Panc1 (cell line): ENCODE measurements around the gene CAMK1D. TPM values are rescaled to one million over a fixed set of nuclear protein-coding genes. Genes with fewer than 3 reads are reported as not detected.

ENCODE experiments used
- ATAC-seq: fragments of 200-7000 bp; cut with Tn5 transposase; 2 replicates; pipeline ENCODE4 v1.9.1; 2020; ENCODE audit warnings: mild to moderate bottlenecking, moderate library complexity
- BruUV-seq: library from RNA; stranded (reverse); fragments of 400-500 nt; replicated peaks from 2 replicates; lab custom pipeline; 2021; lab: Mats Ljungman, UMichigan
- CTCF ChIA-PET: fragments of 300-600 bp; sonication (Branson Sonifier 250); formaldehyde crosslinking; loops from one replicate; lab custom pipeline; 2022; ENCODE audit warnings: antibody characterized with exemption; lab: Charles Lee
- POLR2A ChIA-PET: fragments of 300-600 bp; sonication (Branson Sonifier 250); formaldehyde crosslinking; loops from one replicate; lab custom pipeline; 2022; ENCODE audit warnings: antibody characterized with exemption; lab: Charles Lee
- DNase-seq: peaks from one replicate; pipeline ENCODE4 v3.0.0-alpha.2; 2010; ENCODE audit warnings: low read depth, low spot score
- H3K27ac ChIP-seq: 2 replicates; pipeline ENCODE4 v1.5.1; 2011; ENCODE audit warnings: mild to moderate bottlenecking, low read length, inconsistent platforms
- H3K27me3 ChIP-seq: fragments of 200-500 bp; sonication (Bioruptor generic); 2 replicates; pipeline ENCODE4 v1.6.0; 2014; ENCODE audit warnings: low read length, inconsistent platforms; ENCODE audit not compliant: control insufficient read depth, insufficient read depth
- H3K36me3 ChIP-seq: fragments of 200-500 bp; sonication (Bioruptor generic); 2 replicates; pipeline ENCODE4 v1.5.1; 2014; ENCODE audit warnings: inconsistent platforms, mild to moderate bottlenecking, low read length, moderate library complexity; ENCODE audit not compliant: control insufficient read depth, insufficient read depth
- H3K4me1 ChIP-seq: 2 replicates; pipeline ENCODE4 v1.5.1; 2011; ENCODE audit warnings: inconsistent platforms, mild to moderate bottlenecking, low read length, moderate library complexity; ENCODE audit not compliant: control insufficient read depth, insufficient read depth
- H3K4me3 ChIP-seq, 2 experiments: 2 replicates each; pipeline ENCODE4 v1.5.1; 2011 to 2012; ENCODE audit warnings: low read depth in 2 of 2, low read length in 2 of 2, mild to moderate bottlenecking in 2 of 2, inconsistent platforms in 1 of 2, moderate library complexity in 1 of 2
- H3K9me3 ChIP-seq: fragments of 200-500 bp; sonication (Bioruptor generic); 2 replicates; pipeline ENCODE4 v1.5.1; 2014; ENCODE audit warnings: low read depth, mild to moderate bottlenecking, inconsistent platforms, low read length, moderate library complexity; ENCODE audit not compliant: control insufficient read depth, insufficient read depth
- POLR2AphosphoS5 ChIP-seq: IDR thresholded peaks from 2 replicates; pipeline ENCODE4 v1.6.1; 2012; ENCODE audit warnings: mild to moderate bottlenecking, low read depth, low read length, moderate library complexity
- SIN3A ChIP-seq: IDR thresholded peaks from 2 replicates; pipeline ENCODE4 v1.6.1; 2012; ENCODE audit warnings: low read depth, mild to moderate bottlenecking, low read length, moderate library complexity, borderline replicate concordance; ENCODE audit not compliant: insufficient read depth
- TCF7L2 ChIP-seq: IDR thresholded peaks from 2 replicates; pipeline ENCODE4 v1.6.1; 2011; ENCODE audit warnings: mild to moderate bottlenecking, low read depth, low read length, inconsistent platforms
- in situ Hi-C: cut with HindIII; loops from 2 replicates; pipeline ENCODE4 v1.10.0; 2016; ENCODE audit warnings: low sequenced_read_pairs, low pct_unique_long_range_greater_than_20kb
- intact Hi-C: fragments of 100-400 bp; cut with micrococcal nuclease; formaldehyde crosslinking; loops from one replicate; pipeline ENCODE4 v1.10.0; 2022; ENCODE audit not compliant: unreplicated experiment
- total RNA-seq: library from RNA; stranded (reverse); gene quantifications from one replicate; pipeline ENCODE4 v1.2.1, GENCODE V29; 2021; ENCODE audit not compliant: unreplicated experiment
- TF ChIP-seq, protein P1 (sequence below), 2 experiments: IDR thresholded peaks; 2 replicates each; pipeline ENCODE4 v1.6.1; 2011 to 2012; ENCODE audit warnings: low read depth in 2 of 2, control low read depth in 1 of 2, low read length in 1 of 2, mild to moderate bottlenecking in 1 of 2, moderate library complexity in 1 of 2; ENCODE audit not compliant: insufficient read depth in 1 of 2
- TF ChIP-seq, protein P2 (sequence below): fragments of 450-650 bp; IDR thresholded peaks from 2 replicates; pipeline ENCODE4 v1.5.1; 2017; ENCODE audit warnings: mild to moderate bottlenecking

CAMK1D gene
- total RNA-seq, 1 experiment from 2014 or later: 5.7 TPM

DNA sequence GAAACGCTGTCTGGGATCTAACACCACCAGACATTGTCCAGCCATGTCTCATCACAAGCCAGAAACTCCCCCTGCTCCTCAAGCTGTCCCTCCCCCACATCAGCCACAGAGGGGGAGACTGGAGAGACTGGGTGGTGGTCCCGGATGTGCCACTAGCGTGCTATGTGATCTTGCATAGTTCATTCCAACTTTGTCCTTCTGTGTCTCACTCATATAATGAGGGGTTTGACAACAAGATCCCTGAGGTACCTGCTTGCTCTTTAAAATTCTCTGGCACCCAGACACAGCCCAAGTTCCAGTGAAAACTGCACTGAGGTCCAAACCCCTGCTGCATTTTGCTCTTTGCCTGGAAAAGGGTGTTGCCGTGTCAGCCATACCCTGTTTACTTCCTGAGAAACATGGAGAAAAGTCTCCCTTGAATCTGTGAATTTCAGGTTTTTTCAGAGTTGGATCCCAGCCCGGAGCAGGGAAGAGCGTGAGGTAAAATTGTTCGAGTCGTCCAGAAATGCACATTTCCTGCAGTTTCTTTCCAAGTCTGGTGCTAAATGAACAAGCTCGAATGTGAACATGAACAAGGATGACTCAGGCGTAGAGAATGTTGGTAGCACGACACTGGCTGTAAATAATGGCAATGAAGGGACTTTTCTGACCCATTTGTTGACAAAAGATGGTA, 495.6 kb downstream of the CAMK1D start:
- intact Hi-C loops: no loop called here
- Histone ChIP-seq H3K27me3 (no peaks in the 10 kb centered on the region), H3K9me3 (no peaks in the 10 kb centered on the region), H3K27ac (no peak overlapping the region), H3K36me3 (no peaks in the 10 kb centered on the region), H3K4me3 (peak overlapping the region in 1 of 2 experiments; percentile 31; a peak in 2 of 4 replicates), H3K4me1 (no peaks in the 10 kb centered on the region)
- TF ChIP-seq POLR2AphosphoS5 (no peak), TCF7L2 (no peak), SIN3A (no peak)
- TF ChIP-seq, protein P1, sequence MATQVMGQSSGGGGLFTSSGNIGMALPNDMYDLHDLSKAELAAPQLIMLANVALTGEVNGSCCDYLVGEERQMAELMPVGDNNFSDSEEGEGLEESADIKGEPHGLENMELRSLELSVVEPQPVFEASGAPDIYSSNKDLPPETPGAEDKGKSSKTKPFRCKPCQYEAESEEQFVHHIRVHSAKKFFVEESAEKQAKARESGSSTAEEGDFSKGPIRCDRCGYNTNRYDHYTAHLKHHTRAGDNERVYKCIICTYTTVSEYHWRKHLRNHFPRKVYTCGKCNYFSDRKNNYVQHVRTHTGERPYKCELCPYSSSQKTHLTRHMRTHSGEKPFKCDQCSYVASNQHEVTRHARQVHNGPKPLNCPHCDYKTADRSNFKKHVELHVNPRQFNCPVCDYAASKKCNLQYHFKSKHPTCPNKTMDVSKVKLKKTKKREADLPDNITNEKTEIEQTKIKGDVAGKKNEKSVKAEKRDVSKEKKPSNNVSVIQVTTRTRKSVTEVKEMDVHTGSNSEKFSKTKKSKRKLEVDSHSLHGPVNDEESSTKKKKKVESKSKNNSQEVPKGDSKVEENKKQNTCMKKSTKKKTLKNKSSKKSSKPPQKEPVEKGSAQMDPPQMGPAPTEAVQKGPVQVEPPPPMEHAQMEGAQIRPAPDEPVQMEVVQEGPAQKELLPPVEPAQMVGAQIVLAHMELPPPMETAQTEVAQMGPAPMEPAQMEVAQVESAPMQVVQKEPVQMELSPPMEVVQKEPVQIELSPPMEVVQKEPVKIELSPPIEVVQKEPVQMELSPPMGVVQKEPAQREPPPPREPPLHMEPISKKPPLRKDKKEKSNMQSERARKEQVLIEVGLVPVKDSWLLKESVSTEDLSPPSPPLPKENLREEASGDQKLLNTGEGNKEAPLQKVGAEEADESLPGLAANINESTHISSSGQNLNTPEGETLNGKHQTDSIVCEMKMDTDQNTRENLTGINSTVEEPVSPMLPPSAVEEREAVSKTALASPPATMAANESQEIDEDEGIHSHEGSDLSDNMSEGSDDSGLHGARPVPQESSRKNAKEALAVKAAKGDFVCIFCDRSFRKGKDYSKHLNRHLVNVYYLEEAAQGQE (IDR thresholded peaks at IDR 0.05; ENCODE audit: insufficient read depth in 1 of 2, low read depth in 2 of 2, low read length in 1 of 2): no peak
- TF ChIP-seq, protein P2, sequence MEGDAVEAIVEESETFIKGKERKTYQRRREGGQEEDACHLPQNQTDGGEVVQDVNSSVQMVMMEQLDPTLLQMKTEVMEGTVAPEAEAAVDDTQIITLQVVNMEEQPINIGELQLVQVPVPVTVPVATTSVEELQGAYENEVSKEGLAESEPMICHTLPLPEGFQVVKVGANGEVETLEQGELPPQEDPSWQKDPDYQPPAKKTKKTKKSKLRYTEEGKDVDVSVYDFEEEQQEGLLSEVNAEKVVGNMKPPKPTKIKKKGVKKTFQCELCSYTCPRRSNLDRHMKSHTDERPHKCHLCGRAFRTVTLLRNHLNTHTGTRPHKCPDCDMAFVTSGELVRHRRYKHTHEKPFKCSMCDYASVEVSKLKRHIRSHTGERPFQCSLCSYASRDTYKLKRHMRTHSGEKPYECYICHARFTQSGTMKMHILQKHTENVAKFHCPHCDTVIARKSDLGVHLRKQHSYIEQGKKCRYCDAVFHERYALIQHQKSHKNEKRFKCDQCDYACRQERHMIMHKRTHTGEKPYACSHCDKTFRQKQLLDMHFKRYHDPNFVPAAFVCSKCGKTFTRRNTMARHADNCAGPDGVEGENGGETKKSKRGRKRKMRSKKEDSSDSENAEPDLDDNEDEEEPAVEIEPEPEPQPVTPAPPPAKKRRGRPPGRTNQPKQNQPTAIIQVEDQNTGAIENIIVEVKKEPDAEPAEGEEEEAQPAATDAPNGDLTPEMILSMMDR: no peak
- DNase-seq: peak; percentile 25
- in situ Hi-C loops: no loop called here
- no TSS peak for BruUV-seq
- ATAC-seq: peak; percentile 77
- ChIA-PET CTCF (no interaction called here), POLR2A (no interaction called here)

DNA sequence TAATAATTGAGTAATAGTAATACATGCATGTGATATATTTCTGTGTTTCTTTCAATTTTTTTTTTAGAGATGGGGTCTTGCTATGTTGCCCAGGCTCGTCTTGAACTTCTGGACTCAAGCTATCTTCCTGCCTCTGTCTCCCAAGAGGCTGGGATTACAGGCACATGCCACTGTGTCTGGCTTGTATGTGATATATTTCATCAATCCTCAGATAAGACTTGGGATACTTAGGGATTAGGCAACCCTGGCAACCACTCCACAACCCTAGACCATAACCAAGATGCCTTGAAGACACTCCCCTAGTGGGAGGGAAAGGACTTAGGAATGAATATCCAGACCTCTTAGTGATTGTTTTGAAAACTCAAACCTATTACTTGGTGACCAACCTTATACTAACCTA, 497.4 kb downstream of the CAMK1D start:
- Histone ChIP-seq H3K27ac (no peak overlapping the region), H3K36me3 (no peaks in the 10 kb centered on the region), H3K9me3 (no peaks in the 10 kb centered on the region), H3K4me3 (no peak overlapping the region), H3K4me1 (no peaks in the 10 kb centered on the region), H3K27me3 (no peaks in the 10 kb centered on the region)
- no peak for ATAC-seq
- no peak for DNase-seq
- intact Hi-C loops: no loop called here
- ChIA-PET CTCF (no interaction called here), POLR2A (no interaction called here)
- in situ Hi-C loops: no loop called here
- TF ChIP-seq TCF7L2 (no peak), POLR2AphosphoS5 (no peak), SIN3A (no peak)
- TF ChIP-seq, protein P1 (IDR thresholded peaks at IDR 0.05; ENCODE audit: insufficient read depth in 1 of 2, low read depth in 2 of 2, low read length in 1 of 2): no peak
- TF ChIP-seq, protein P2: no peak
- no TSS peak for BruUV-seq
